GM12864 (cell line): Measurements from ENCODE around the gene UFD1.

ENCODE experiments used
- DNase-seq: peaks from one replicate; pipeline ENCODE4 v3.0.0-alpha.2; 2011; ENCODE audit warnings: low read depth
- H3K4me3 ChIP-seq: 2 replicates; pipeline ENCODE4 v1.5.1; 2011; ENCODE audit warnings: mild to moderate bottlenecking, low read depth, low read length, control low read depth
- CTCF ChIP-seq: IDR thresholded peaks from 2 replicates; pipeline ENCODE4 v1.5.1; 2011; ENCODE audit warnings: low read depth, mild to moderate bottlenecking, moderate library complexity, low read length, control low read depth, inconsistent platforms; ENCODE audit errors: missing control alignments

The UFD1 gene

GRCh38 chr22:19525116-19525660 is 46.2 kb upstream of the UFD1 start:
- TF ChIP-seq CTCF = no peak
- DNase-seq = no peak
- H3K4me3 ChIP-seq = no peak overlapping the region

- no peak for DNase-seq
- no peak for TF ChIP-seq CTCF
- H3K4me3 ChIP-seq = no peak within 1 kb of the TSS
Observed at GRCh38 chr22:19524170-19525115, 45.5 kb upstream of the UFD1 start, which contains the start of gene CLDN5. Gene CLDN5, minus strand, starts transcription at chr22:19524410. Its CDS starts 155 bp downstream, at chr22:19524255.

GRCh38 chr22:19523240-19524169 is 44.5 kb upstream of the UFD1 start:
- no peak for DNase-seq
- TF ChIP-seq CTCF = no peak
- H3K4me3 ChIP-seq = no peak overlapping the region

GRCh38 chr22:19522881-19523239 is 43.9 kb upstream of the UFD1 start:
- TF ChIP-seq CTCF = no peak
- H3K4me3 ChIP-seq = no peak overlapping the region
- no peak for DNase-seq

GRCh38 chr22:19522190-19522880 is 43.3 kb upstream of the UFD1 start:
- TF ChIP-seq CTCF = no peak
- H3K4me3 ChIP-seq = no peak overlapping the region
- DNase-seq = no peak

GRCh38 chr22:19520566-19521305 is 41.7 kb upstream of the UFD1 start:
- H3K4me3 ChIP-seq = no peak overlapping the region
- no peak for DNase-seq
- TF ChIP-seq CTCF = no peak
